DND-41 (cell line): ENCODE results near the gene SRC.

ENCODE experiments used
- ATAC-seq: fragments of 200-7000 bp; cut with Tn5 transposase; 3 replicates; pipeline ENCODE4 v1.9.1; 2021; ENCODE audit warnings: low read depth; ENCODE audit not compliant: insufficient read depth
- DNase-seq: peaks from one replicate; pipeline ENCODE4 v3.0.0-alpha.2; 2020
- H2AFZ ChIP-seq: 2 replicates; pipeline ENCODE4 v1.6.0; 2012; ENCODE audit warnings: low read depth, low read length
- H3K27ac ChIP-seq: 2 replicates; pipeline ENCODE4 v1.5.1; 2012; ENCODE audit warnings: low read length, inconsistent platforms
- H3K27me3 ChIP-seq: fragments of 200-600 bp; sonication (generic); 2 replicates; pipeline ENCODE4 v1.6.0; 2012; ENCODE audit warnings: low read length, mild to moderate bottlenecking, inconsistent platforms; ENCODE audit not compliant: insufficient read depth, poor library complexity
- H3K36me3 ChIP-seq: 2 replicates; pipeline ENCODE4 v1.5.1; 2012; ENCODE audit warnings: low read length, inconsistent platforms; ENCODE audit not compliant: insufficient read depth
- H3K4me1 ChIP-seq: 2 replicates; pipeline ENCODE4 v1.5.1; 2012; ENCODE audit warnings: mild to moderate bottlenecking, low read length; ENCODE audit not compliant: insufficient read depth
- H3K4me2 ChIP-seq: 2 replicates; pipeline ENCODE4 v1.6.0; 2012; ENCODE audit warnings: mild to moderate bottlenecking, moderate library complexity, low read length, inconsistent platforms; ENCODE audit not compliant: insufficient read depth
- H3K4me3 ChIP-seq, 2 experiments: fragments of 200-600 bp in 1 of 2; shearing (Covaris generic) in 1 of 2; 2 replicates each; pipeline ENCODE4 v1.5.1; 2012 to 2016; ENCODE audit warnings: inconsistent platforms in 2 of 2, low read length in 2 of 2, mild to moderate bottlenecking in 2 of 2, low read depth in 1 of 2, moderate library complexity in 1 of 2
- H3K79me2 ChIP-seq: 2 replicates; pipeline ENCODE4 v1.6.0; 2012; ENCODE audit warnings: low read length, inconsistent platforms; ENCODE audit not compliant: insufficient read depth
- H3K9ac ChIP-seq: 2 replicates; pipeline ENCODE4 v1.6.0; 2012; ENCODE audit warnings: low read depth, mild to moderate bottlenecking, inconsistent platforms, low read length, moderate library complexity
- H3K9me3 ChIP-seq: 2 replicates; pipeline ENCODE4 v1.5.1; 2012; ENCODE audit warnings: low read length, moderate library complexity, mild to moderate bottlenecking, inconsistent platforms; ENCODE audit not compliant: insufficient read depth, severe bottlenecking
- H4K20me1 ChIP-seq: 2 replicates; pipeline ENCODE4 v1.6.0; 2012; ENCODE audit warnings: low read length; ENCODE audit not compliant: insufficient read depth
- CTCF ChIP-seq: IDR thresholded peaks from 2 replicates; pipeline ENCODE4 v1.5.1; 2012; ENCODE audit warnings: borderline replicate concordance, low read length, moderate library complexity, mild to moderate bottlenecking; ENCODE audit not compliant: poor library complexity, severe bottlenecking; ENCODE audit errors: extremely low read depth
- EZH2 ChIP-seq: IDR thresholded peaks from 3 replicates; pipeline ENCODE4 v1.6.1; 2012; ENCODE audit warnings: borderline replicate concordance, low read depth, mild to moderate bottlenecking, moderate library complexity, low read length, inconsistent platforms; ENCODE audit not compliant: severe bottlenecking

SRC gene

GRCh38 chr20:37331060-37331857 lies 14.7 kb upstream of the SRC start:
- Histone ChIP-seq H3K9me3 (no peaks in the 10 kb centered on the region), H3K27me3 (no peaks in the 10 kb centered on the region), H2AFZ (no peak overlapping the region), H3K4me3 (no peak overlapping the region), H3K4me2 (no peak overlapping the region), H3K36me3 (no peaks in the 10 kb centered on the region), H3K79me2 (no peaks in the 10 kb centered on the region), H3K9ac (no peak overlapping the region), H4K20me1 (no peaks in the 10 kb centered on the region), H3K27ac (no peak overlapping the region), H3K4me1 (no peaks in the 10 kb centered on the region)
- no peak for ATAC-seq
- no peak for DNase-seq
- TF ChIP-seq CTCF (no peak), EZH2 (no peak)

- ATAC-seq: no peak
- Histone ChIP-seq H3K9me3 (no peaks in the 10 kb centered on the region), H3K36me3 (no peaks in the 10 kb centered on the region), H2AFZ (no peak overlapping the region), H3K9ac (no peak overlapping the region), H3K4me1 (no peaks in the 10 kb centered on the region), H3K4me2 (no peak overlapping the region), H3K79me2 (no peaks in the 10 kb centered on the region), H3K27ac (no peak overlapping the region), H4K20me1 (no peaks in the 10 kb centered on the region), H3K4me3 (no peak overlapping the region), H3K27me3 (no peaks in the 10 kb centered on the region)
- no peak for TF ChIP-seq EZH2
- no peak for TF ChIP-seq CTCF
- DNase-seq: no peak
Observed at GRCh38 chr20:37333130-37333847, 12.7 kb upstream of the SRC start.

- H3K79me2 ChIP-seq: no peaks in the 10 kb centered on the region
- no peak overlapping the region for H2AFZ ChIP-seq
Observed at GRCh38 chr20:37333848-37334318, 12.1 kb upstream of the SRC start.

More at GRCh38 chr20:37333848-37334318, 12.1 kb upstream of the SRC start:
- Histone ChIP-seq H3K4me3 (no peak overlapping the region), H3K27ac (no peak overlapping the region), H3K9ac (no peak overlapping the region), H3K4me2 (no peak overlapping the region), H3K36me3 (no peaks in the 10 kb centered on the region), H4K20me1 (no peaks in the 10 kb centered on the region), H3K4me1 (no peaks in the 10 kb centered on the region), H3K27me3 (no peaks in the 10 kb centered on the region), H3K9me3 (no peaks in the 10 kb centered on the region)
- DNase-seq (no peak), ATAC-seq (no peak)
- no peak for TF ChIP-seq EZH2
- no peak for TF ChIP-seq CTCF
